WERI-Rb-1 (cell line): ENCODE results near the gene MYLK.

Experiments
- DNase-seq: peaks from one replicate; pipeline ENCODE4 v3.0.0-alpha.2; 2020
- H3K27ac ChIP-seq: fragments of 250-450 bp; sonication (Bioruptor Pico); 2 replicates; pipeline ENCODE4 v1.5.1; 2020; ENCODE audit warnings: mild to moderate bottlenecking, moderate library complexity
- H3K27me3 ChIP-seq: fragments of 250-450 bp; sonication (Bioruptor Pico); 2 replicates; pipeline ENCODE4 v1.5.1; 2021; ENCODE audit warnings: mild to moderate bottlenecking, low read depth, moderate library complexity; ENCODE audit not compliant: insufficient read depth, severe bottlenecking
- H3K36me3 ChIP-seq: fragments of 250-450 bp; sonication (Bioruptor Pico); 2 replicates; pipeline ENCODE4 v1.5.1; 2020; ENCODE audit warnings: mild to moderate bottlenecking, moderate library complexity
- H3K4me3 ChIP-seq: 2 replicates; pipeline ENCODE4 v1.5.1; 2011; ENCODE audit warnings: low read depth, mild to moderate bottlenecking, control low read depth, low read length
- H3K9me3 ChIP-seq: fragments of 250-450 bp; sonication (Bioruptor Pico); 2 replicates; pipeline ENCODE4 v1.5.1; 2021; ENCODE audit warnings: mild to moderate bottlenecking, moderate library complexity; ENCODE audit not compliant: severe bottlenecking
- TF ChIP-seq, protein P1 (sequence below): IDR thresholded peaks from 2 replicates; pipeline ENCODE4 v1.5.1; 2011; ENCODE audit warnings: low read depth, mild to moderate bottlenecking, control low read depth, inconsistent platforms, low read length

MYLK gene

DNA sequence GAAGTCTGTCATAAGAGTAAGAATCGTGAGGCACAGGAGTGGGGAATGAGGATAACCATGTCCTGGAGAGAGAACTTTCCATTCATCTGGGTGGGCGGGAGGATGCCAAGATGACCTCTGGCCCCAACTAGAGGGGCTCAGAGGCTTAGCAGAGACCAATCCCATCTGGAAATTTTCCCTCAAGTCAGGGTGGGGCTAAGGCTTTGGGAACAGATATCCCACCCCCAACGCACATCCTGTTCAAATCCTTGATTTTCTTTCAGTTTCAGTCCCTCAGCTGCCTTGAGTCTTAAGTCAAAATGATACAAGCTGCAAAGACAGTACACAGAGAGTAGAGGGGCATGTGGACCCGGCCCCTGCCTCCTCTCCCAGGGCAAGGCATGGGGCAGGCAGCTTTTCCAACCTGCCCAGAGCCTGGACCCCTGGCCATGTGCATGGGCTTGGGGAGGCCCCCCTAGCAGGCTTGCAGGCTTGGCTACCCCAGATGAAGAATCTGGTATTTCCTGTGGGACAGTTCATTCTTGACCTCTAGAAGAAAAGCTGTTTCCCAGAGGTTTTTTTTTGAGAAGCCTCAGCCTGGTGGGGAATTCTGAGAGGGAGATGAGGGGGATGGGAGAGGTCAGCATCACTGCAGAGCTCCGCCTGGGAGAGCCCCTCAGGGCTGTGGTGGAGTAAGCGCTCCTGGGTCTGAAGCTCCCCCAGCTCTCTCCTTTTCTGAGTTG lies 189.6 kb downstream of the MYLK start:
- Histone ChIP-seq H3K27me3 (no peaks in the 10 kb centered on the region), H3K27ac (no peak overlapping the region), H3K4me3 (no peak overlapping the region), H3K36me3 (no peaks in the 10 kb centered on the region), H3K9me3 (no peaks in the 10 kb centered on the region)
- no peak for DNase-seq
- TF ChIP-seq, protein P1, sequence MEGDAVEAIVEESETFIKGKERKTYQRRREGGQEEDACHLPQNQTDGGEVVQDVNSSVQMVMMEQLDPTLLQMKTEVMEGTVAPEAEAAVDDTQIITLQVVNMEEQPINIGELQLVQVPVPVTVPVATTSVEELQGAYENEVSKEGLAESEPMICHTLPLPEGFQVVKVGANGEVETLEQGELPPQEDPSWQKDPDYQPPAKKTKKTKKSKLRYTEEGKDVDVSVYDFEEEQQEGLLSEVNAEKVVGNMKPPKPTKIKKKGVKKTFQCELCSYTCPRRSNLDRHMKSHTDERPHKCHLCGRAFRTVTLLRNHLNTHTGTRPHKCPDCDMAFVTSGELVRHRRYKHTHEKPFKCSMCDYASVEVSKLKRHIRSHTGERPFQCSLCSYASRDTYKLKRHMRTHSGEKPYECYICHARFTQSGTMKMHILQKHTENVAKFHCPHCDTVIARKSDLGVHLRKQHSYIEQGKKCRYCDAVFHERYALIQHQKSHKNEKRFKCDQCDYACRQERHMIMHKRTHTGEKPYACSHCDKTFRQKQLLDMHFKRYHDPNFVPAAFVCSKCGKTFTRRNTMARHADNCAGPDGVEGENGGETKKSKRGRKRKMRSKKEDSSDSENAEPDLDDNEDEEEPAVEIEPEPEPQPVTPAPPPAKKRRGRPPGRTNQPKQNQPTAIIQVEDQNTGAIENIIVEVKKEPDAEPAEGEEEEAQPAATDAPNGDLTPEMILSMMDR, result no peak

DNA sequence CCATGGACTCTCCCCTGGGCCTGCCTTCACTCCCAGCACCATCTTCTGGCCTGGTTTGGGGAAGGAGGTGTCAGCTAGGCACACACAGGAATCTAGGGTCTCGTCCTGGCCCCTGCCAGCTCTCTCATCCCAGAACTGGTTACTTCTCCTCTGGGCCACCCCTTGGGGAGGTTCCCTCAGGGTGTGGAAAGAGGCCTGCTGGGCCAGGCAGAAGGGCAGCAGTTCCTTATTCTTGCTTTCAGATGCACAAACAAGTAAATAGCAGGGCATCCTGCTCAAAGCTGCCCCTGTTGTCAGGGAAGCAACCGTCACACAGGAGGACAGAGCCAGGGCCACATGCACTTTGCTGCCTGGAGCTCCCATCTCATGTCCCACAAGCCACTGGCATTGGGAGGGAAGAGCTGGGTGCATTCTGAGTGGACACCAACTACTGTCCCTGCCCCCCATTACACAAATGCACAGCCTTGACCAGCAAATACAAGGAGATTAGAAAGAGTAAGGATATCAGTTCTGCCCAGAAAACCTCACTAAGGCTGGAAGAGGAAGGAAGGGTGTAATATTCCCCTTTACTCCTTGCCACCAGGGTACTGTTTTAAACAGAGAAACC lies 190.4 kb downstream of the MYLK start:
- TF ChIP-seq, protein P1, result no peak
- Histone ChIP-seq H3K36me3 (no peaks in the 10 kb centered on the region), H3K9me3 (no peaks in the 10 kb centered on the region), H3K4me3 (no peak overlapping the region), H3K27ac (no peak overlapping the region), H3K27me3 (no peaks in the 10 kb centered on the region)
- no peak for DNase-seq

DNA sequence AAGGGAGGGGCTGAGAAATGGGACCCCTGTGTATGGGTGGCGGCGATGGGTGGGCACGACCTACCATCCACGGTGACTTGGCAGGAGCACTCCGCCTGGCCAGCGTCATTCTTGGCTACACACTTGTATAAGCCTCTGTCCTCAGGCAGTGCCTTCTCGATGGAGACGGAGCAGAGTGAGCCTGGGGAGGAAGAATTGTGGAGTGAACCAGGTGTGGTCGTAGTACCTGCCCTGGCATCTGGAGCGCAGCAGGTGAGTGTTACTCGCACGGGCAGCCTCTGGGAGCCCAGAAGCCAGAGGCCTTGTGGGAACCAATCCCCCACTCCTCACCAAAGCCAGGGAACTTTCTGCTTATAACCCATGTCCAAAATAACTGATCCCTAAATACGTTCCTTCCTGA lies 191.5 kb downstream of the MYLK start:
- H3K4me3 ChIP-seq, result no peak overlapping the region
- TF ChIP-seq, protein P1, result no peak
- H3K27me3 ChIP-seq, result no peaks in the 10 kb centered on the region
- no peak for DNase-seq
- H3K27ac ChIP-seq, result no peak overlapping the region
- no peaks in the 10 kb centered on the region for H3K9me3 ChIP-seq
- H3K36me3 ChIP-seq, result no peaks in the 10 kb centered on the region

DNA sequence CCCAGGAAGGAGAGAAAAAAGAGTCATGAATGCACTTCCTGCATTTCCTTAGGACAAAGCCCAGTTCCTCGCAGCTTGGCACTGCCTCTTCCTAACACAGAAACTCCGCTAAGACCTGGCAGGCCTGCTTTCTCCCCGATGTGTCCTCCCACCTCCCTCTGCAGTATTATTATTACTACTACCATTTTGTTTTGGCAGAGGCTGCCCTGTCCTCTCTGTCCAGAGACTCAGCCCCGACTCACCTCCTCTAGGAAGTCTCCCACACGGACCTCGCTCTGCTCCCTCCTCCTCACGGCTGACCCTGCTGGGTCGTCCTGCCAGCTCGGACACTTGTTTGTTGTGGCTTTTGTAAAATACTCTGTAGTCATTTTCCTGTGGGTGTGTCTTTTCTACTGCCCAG lies 192.1 kb downstream of the MYLK start:
- Histone ChIP-seq H3K27ac (no peak overlapping the region), H3K4me3 (no peak overlapping the region), H3K9me3 (no peaks in the 10 kb centered on the region), H3K27me3 (no peaks in the 10 kb centered on the region), H3K36me3 (no peaks in the 10 kb centered on the region)
- no peak for DNase-seq
- TF ChIP-seq, protein P1, result no peak

- no peak overlapping the region for H3K4me3 ChIP-seq
- no peaks in the 10 kb centered on the region for H3K27me3 ChIP-seq
- H3K27ac ChIP-seq, result no peak overlapping the region
- TF ChIP-seq, protein P1, result no peak
- no peaks in the 10 kb centered on the region for H3K36me3 ChIP-seq
- no peak for DNase-seq
- H3K9me3 ChIP-seq, result no peaks in the 10 kb centered on the region
These were observed 194.3 kb downstream of the MYLK start for GRCh38 chr3:123689831-123690230.

- TF ChIP-seq, protein P1, result no peak
- H3K27me3 ChIP-seq, result no peaks in the 10 kb centered on the region
- no peaks in the 10 kb centered on the region for H3K36me3 ChIP-seq
- H3K27ac ChIP-seq, result no peak overlapping the region
- H3K4me3 ChIP-seq, result no peak overlapping the region
- DNase-seq, result no peak
- no peaks in the 10 kb centered on the region for H3K9me3 ChIP-seq
These were observed 195.8 kb downstream of the MYLK start for GRCh38 chr3:123688241-123688747.
